HG03045 (cell line): Measurements from ENCODE around the gene KNSTRN.

Source experiments
- ATAC-seq: cut with Tn5 transposase; IDR thresholded peaks from one replicate; pipeline ENCODE4 v1.9.1; 2021; ENCODE audit warnings: mild to moderate bottlenecking, moderate library complexity; ENCODE audit not compliant: unreplicated experiment

The KNSTRN gene

GRCh38 chr15:40365624-40366456, 16.7 kb upstream of the KNSTRN start:
- no peak for ATAC-seq

GRCh38 chr15:40366457-40367370, 15.8 kb upstream of the KNSTRN start:
- ATAC-seq = no peak

GRCh38 chr15:40367371-40367685, 15.2 kb upstream of the KNSTRN start:
- ATAC-seq = no peak

GRCh38 chr15:40367686-40368611, 14.6 kb upstream of the KNSTRN start:
- ATAC-seq = peak; percentile 77

- no peak for ATAC-seq
Observed at GRCh38 chr15:40368719-40369473, 13.6 kb upstream of the KNSTRN start.

- no peak for ATAC-seq
Observed at GRCh38 chr15:40369474-40369869, 13.0 kb upstream of the KNSTRN start.

- ATAC-seq = no peak
Observed at GRCh38 chr15:40369971-40370370, 12.6 kb upstream of the KNSTRN start.

GRCh38 chr15:40372981-40373380, 9.5 kb upstream of the KNSTRN start:
- ATAC-seq = no peak

- ATAC-seq = no peak
Observed at GRCh38 chr15:40377606-40378005, 4.9 kb upstream of the KNSTRN start.

GRCh38 chr15:40379374-40379773, 3.1 kb upstream of the KNSTRN start:
- ATAC-seq = no peak

- no peak for ATAC-seq
Observed at GRCh38 chr15:40379853-40380252, 2.7 kb upstream of the KNSTRN start.

GRCh38 chr15:40380636-40381035, 1.9 kb upstream of the KNSTRN start:
- ATAC-seq = no peak

GRCh38 chr15:40381818-40382529, 547 bp upstream of the KNSTRN start:
- no peak for ATAC-seq

- no peak for ATAC-seq
Observed at GRCh38 chr15:40386480-40386879, 4.0 kb downstream of the KNSTRN start.

GRCh38 chr15:40388941-40389823, 6.7 kb downstream of the KNSTRN start:
- ATAC-seq = no peak

- ATAC-seq = no peak
Observed at GRCh38 chr15:40389824-40390595, 7.5 kb downstream of the KNSTRN start.

GRCh38 chr15:40392986-40393948, 10.7 kb downstream of the KNSTRN start:
- ATAC-seq = no peak
